Measurements from ENCODE around the gene RAD23A. TPM values are rescaled to one million over a fixed set of nuclear protein-coding genes. Genes with fewer than 3 reads are reported as not detected.

Gene RAD23A
- total and polyA plus RNA-seq, 9 of the 15 experiments (the other 6 are each of a cell fraction or from before 2014, with no cell fraction given) = 9.5 to 181 (median 101) TPM

- TF ChIP-seq ZNF639 (CRISPR knock-in tag; conservative IDR thresholded peaks at IDR 0.05 in 1 of 2, IDR thresholded peaks at IDR 0.05 in 1 of 2) (peak in 1 of 2 experiments; percentile 89; a peak in 2 of 4 replicates), ZNF699 (CRISPR knock-in tag; IDR thresholded peaks at IDR 0.05; ENCODE audit: insufficient replicate concordance) (no peak), SRF (CRISPR knock-in tag; IDR thresholded peaks at IDR 0.05) (peak; percentile 46 to 48; a peak in 3 of 4 replicates), BACH1 (tag; IDR thresholded peaks at IDR 0.05) (no peak), ZNF41 (CRISPR knock-in tag; conservative IDR thresholded peaks at IDR 0.05) (peak; percentile 48; the same call in 1 of the 2 replicates), POLR2A (conservative IDR thresholded peaks at IDR 0.05) (peak; percentile 85), SMARCB1 (IDR thresholded peaks at IDR 0.05; ENCODE audit: insufficient read length, low read depth) (no peak), XRCC4 (IDR thresholded peaks at IDR 0.05; ENCODE audit: extremely low read depth, insufficient read depth, insufficient read length) (no peak), ESRRA (IDR thresholded peaks at IDR 0.05; ENCODE audit: borderline replicate concordance, low read depth) (peak; percentile 92), CREB3L1 (IDR thresholded peaks at IDR 0.05; ENCODE audit: borderline replicate concordance, low read depth) (peak; percentile 35; the same call in 1 of the 2 replicates), MTA1 (IDR thresholded peaks at IDR 0.05; ENCODE audit: borderline replicate concordance) (no peak), PHF21A (IDR thresholded peaks at IDR 0.05; ENCODE audit: borderline replicate concordance, low read depth) (no peak), PHF8 (IDR thresholded peaks at IDR 0.05; ENCODE audit: borderline replicate concordance, low read length) (peak; percentile 73; the same call in 1 of the 2 replicates), CHD4 (IDR thresholded peaks at IDR 0.05; ENCODE audit: insufficient read depth, insufficient replicate concordance, low read depth, low read length, poor library complexity, severe bottlenecking) (no peak), PHB (CRISPR knock-in tag; IDR thresholded peaks at IDR 0.05) (peak; percentile 55; the same call in 1 of the 2 replicates), CXXC5 (CRISPR knock-in tag; IDR thresholded peaks at IDR 0.05) (peak; percentile 99), ZNF408 (CRISPR knock-in tag; IDR thresholded peaks at IDR 0.05; ENCODE audit: low read depth) (no peak), ZNF146 (CRISPR knock-in tag; IDR thresholded peaks at IDR 0.05; ENCODE audit: unreplicated experiment) (no peak), DACH1 (IDR thresholded peaks at IDR 0.05; ENCODE audit: partially characterized antibody) (no peak), SNRNP70 (optimal IDR thresholded peaks at IDR 0.05; ENCODE audit: low read depth, low read length) (no peak)
- TF ChIP-seq, protein P1, sequence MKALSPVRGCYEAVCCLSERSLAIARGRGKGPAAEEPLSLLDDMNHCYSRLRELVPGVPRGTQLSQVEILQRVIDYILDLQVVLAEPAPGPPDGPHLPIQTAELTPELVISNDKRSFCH (CRISPR knock-in tag; IDR thresholded peaks at IDR 0.05) = no peak
- TF ChIP-seq, protein P1 (tag; IDR thresholded peaks at IDR 0.05) = no peak
- TF ChIP-seq, protein P2, sequence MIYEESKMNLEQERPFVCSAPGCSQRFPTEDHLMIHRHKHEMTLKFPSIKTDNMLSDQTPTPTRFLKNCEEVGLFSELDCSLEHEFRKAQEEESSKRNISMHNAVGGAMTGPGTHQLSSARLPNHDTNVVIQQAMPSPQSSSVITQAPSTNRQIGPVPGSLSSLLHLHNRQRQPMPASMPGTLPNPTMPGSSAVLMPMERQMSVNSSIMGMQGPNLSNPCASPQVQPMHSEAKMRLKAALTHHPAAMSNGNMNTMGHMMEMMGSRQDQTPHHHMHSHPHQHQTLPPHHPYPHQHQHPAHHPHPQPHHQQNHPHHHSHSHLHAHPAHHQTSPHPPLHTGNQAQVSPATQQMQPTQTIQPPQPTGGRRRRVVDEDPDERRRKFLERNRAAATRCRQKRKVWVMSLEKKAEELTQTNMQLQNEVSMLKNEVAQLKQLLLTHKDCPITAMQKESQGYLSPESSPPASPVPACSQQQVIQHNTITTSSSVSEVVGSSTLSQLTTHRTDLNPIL (CRISPR knock-in tag; IDR thresholded peaks at IDR 0.05) = no peak
These were observed at the start of gene RAD23A (continued) for GRCh38 chr19:12945479-12946091.

Data from K562 (cell line).